Heart left ventricle (tissue), 16 donors: Measurements from ENCODE around the gene ASTN2. TPM values are rescaled to one million over a fixed set of nuclear protein-coding genes. Genes with fewer than 3 reads are reported as not detected.

Experiments used
- ATAC-seq, 4 donors: fragments of 200-7000 bp; cut with Tn5 transposase; one replicate each; pipeline ENCODE4 v1.9.1; 2020 to 2022; ENCODE audit warnings: moderate library complexity in 4 of 4, mild to moderate bottlenecking in 3 of 4, moderate number of reproducible peaks in 1 of 4
- DNase-seq, 5 donors: peaks; one replicate each; pipeline ENCODE4 v3.0.0-alpha.2; 2020
- H3K27ac ChIP-seq, 12 donors: fragments of 200-600 bp; sonication (generic) in 4 of 12; one replicate each; pipeline versions ENCODE4 v1.5.0 to v1.8.0; 2016 to 2022; ENCODE audit warnings: mild to moderate bottlenecking in 2 of 12
- H3K27me3 ChIP-seq, 9 donors: fragments of 200-600 bp; sonication (generic) in 2 of 9; one replicate each; pipeline versions ENCODE4 v1.5.1 to v1.8.0; 2016 to 2022; ENCODE audit warnings: mild to moderate bottlenecking in 3 of 9
- H3K36me3 ChIP-seq, 9 donors: fragments of 200-600 bp; sonication (generic) in 2 of 9; one replicate each; pipeline versions ENCODE4 v1.5.0 to v1.8.0; 2018 to 2022; ENCODE audit warnings: mild to moderate bottlenecking in 2 of 9
- H3K4me1 ChIP-seq, 12 donors: fragments of 200-600 bp; sonication (generic) in 4 of 12; one replicate each; pipeline versions ENCODE4 v1.5.0 to v1.8.0; 2016 to 2022; ENCODE audit warnings: mild to moderate bottlenecking in 3 of 12
- H3K4me3 ChIP-seq, 12 donors: fragments of 200-600 bp; sonication (generic) in 4 of 12; one replicate each; pipeline versions ENCODE4 v1.5.0 to v1.8.0; 2017 to 2022; ENCODE audit warnings: mild to moderate bottlenecking in 9 of 12, moderate library complexity in 4 of 12
- H3K9me3 ChIP-seq, 12 donors: fragments of 200-600 bp; sonication (generic) in 4 of 12; one replicate each; pipeline versions ENCODE4 v1.5.0 to v1.8.0; 2016 to 2022; ENCODE audit warnings: mild to moderate bottlenecking in 1 of 12
- CTCF ChIP-seq, 12 donors: fragments of 200-600 bp; sonication (generic) in 4 of 12; IDR thresholded peaks; one replicate each; pipeline versions ENCODE4 v1.5.0 to v1.8.0; 2018 to 2022; ENCODE audit warnings: antibody characterized with exemption in 12 of 12, mild to moderate bottlenecking in 5 of 12
- POLR2A ChIP-seq, 2 donors: fragments of 450-650 bp; IDR thresholded peaks; one replicate each; pipeline ENCODE4 v1.6.1; 2017; ENCODE audit warnings: antibody characterized with exemption in 2 of 2, mild to moderate bottlenecking in 2 of 2, moderate library complexity in 2 of 2
- WGBS, 4 donors: extraction: QIAGEN DNeasy Blood & Tissue Kit in 2 of 4; methylation state at CpG; one replicate each; pipeline versions ENCODE4 v1.1.5 to v1.1.7; 2013 to 2018; 5-methylcytosine and 5-hydroxymethylcytosine counted together
- intact Hi-C, 10 donors: fragments of 100-400 bp; cut with DNase I; formaldehyde crosslinking; loops; one replicate each; pipeline versions ENCODE4 v1.11.1 to v1.14.2; 2022
- polyA plus RNA-seq, 2 donors: library from polyadenylated mRNA; stranded (reverse); fragments of 200-250 nt; gene quantifications; one replicate each; pipeline ENCODE4 v1.2.3, GENCODE V29; 2013
- total RNA-seq, 9 donors: library from RNA; depleted of rRNA in 2 of 9; stranded (reverse); fragments of >200 nt in 2 of 9; fragmentation: NEBNext Ultra II Directional in 3 of 9; extraction: Animal tissue kit (Norgen Biotek cat#: 25700) in 3 of 9; gene quantifications; one replicate each; pipeline versions ENCODE4 v1.1.0 to v1.2.4, GENCODE V29; 2016 to 2023
- donor health status: ischemic (EF 13 %, LVEDD 7.1; RV severe dilation, severe dysfunction).
- donor health status: healthy with polysubstance abuse.
- donor health status: DM: no; HTN: yes; CAD: no.
- donor health status: DM: no; HTN: no; CAD: no.
- donor health status: ischemic (EF 25% LVEDD 6.9; RV normal size, moderate dysfunction).
- donor health status: ischemic (EF 25% LVEDD 5.7; RV mildly dilated, moderate dysfunction).
- donor health status: healthy.
- donor health status: DM: yes; HTN: yes; CAD: no.
- donor health status: ischemic (EF 35%, LVEDD 5.7; RV mildly dilated, moderate dysfunction).
- donor health status: nonischemic (EF 11% LVEDD 7.7; RV severe dilation, severe dysfunction).
- donor health status: DM: yes; HTN: yes; CAD: no.
- donor health status: PGD.
- donor health status: ischemic (EF 29% LVEDD 5.4; RV normal size, mild dysfunction).
- donor health status: nonischemic (EF 23%, LVEDD 6.1; RV moderate dilation, normal function).

The ASTN2 gene
- total and polyA plus RNA-seq, 11 donors: 2.5 to 6.0 (median 3.5) TPM

GRCh38 chr9:117282541-117282940, 132.3 kb downstream of the ASTN2 start:
- Histone ChIP-seq H3K4me3 (no peak overlapping the region), H3K9me3 (no peaks in the 10 kb centered on the region), H3K4me1 (no peaks in the 10 kb centered on the region), H3K36me3 (no peaks in the 10 kb centered on the region), H3K27me3 (no peaks in the 10 kb centered on the region), H3K27ac (no peak overlapping the region)
- 59 to 94% (median 81%) methylated on average over 2 of the region's 2 CpGs for WGBS, 4 donors
- ATAC-seq (no peak), DNase-seq (no peak)
- intact Hi-C loops: no loop called here
- TF ChIP-seq CTCF (IDR thresholded peaks at IDR 0.05) (no peak), POLR2A (IDR thresholded peaks at IDR 0.05) (no peak)

GRCh38 chr9:117278471-117279035, 136.3 kb downstream of the ASTN2 start:
- ATAC-seq (no peak), DNase-seq (no peak)
- H3K9me3 ChIP-seq: no peaks in the 10 kb centered on the region
- H3K36me3 ChIP-seq: no peaks in the 10 kb centered on the region
- H3K27ac ChIP-seq: no peak overlapping the region
- H3K27me3 ChIP-seq: no peaks in the 10 kb centered on the region
- WGBS, 4 donors: 60 to 65% (median 65%) methylated on average over 7 of the region's 7 CpGs
- no peak for TF ChIP-seq CTCF (IDR thresholded peaks at IDR 0.05)
- TF ChIP-seq POLR2A (IDR thresholded peaks at IDR 0.05): no peak
- intact Hi-C loops: no loop called here
- H3K4me1 ChIP-seq: no peaks in the 10 kb centered on the region
- H3K4me3 ChIP-seq: no peak overlapping the region

DNA sequence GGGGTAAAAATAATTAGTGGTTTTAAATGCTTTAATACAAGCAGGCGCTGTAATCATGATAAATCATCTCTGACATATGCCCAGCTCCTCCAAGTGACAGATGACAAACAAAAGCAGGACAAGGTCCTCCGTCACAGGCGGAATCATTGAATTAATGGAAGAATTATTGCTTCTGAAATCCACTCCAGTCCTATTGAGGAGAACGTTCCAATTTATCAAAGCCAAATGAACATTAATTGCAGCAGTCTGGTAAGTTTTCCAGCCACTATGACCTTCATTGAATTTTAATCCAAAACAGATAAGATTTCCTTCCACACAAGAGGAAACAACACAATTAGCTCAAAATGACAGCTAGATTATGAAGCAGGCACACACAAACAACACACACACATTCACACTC, 136.8 kb downstream of the ASTN2 start:
- Histone ChIP-seq H3K27me3 (no peaks in the 10 kb centered on the region), H3K27ac (no peak overlapping the region), H3K4me1 (no peaks in the 10 kb centered on the region), H3K9me3 (no peaks in the 10 kb centered on the region), H3K36me3 (no peaks in the 10 kb centered on the region), H3K4me3 (no peak overlapping the region)
- ATAC-seq (no peak), DNase-seq (no peak)
- 51 to 65% (median 60%) methylated on average over 4 of the region's 4 CpGs for WGBS, 4 donors
- no peak for TF ChIP-seq CTCF (IDR thresholded peaks at IDR 0.05)
- TF ChIP-seq POLR2A (IDR thresholded peaks at IDR 0.05): no peak
- intact Hi-C loops: no loop called here

- no peak for DNase-seq
- no peaks in the 10 kb centered on the region for H3K4me1 ChIP-seq
- no peak for TF ChIP-seq POLR2A (IDR thresholded peaks at IDR 0.05)
- TF ChIP-seq CTCF (IDR thresholded peaks at IDR 0.05): no peak
- H3K4me3 ChIP-seq: no peak overlapping the region
- WGBS, 4 donors: 51 to 55% (median 52%) methylated on average over 3 of the region's 3 CpGs
- peak in 2 of 4 donors; percentile 42 to 60 for ATAC-seq
- H3K27me3 ChIP-seq: no peaks in the 10 kb centered on the region
- no peaks in the 10 kb centered on the region for H3K36me3 ChIP-seq
- intact Hi-C loops: no loop called here
- no peak overlapping the region for H3K27ac ChIP-seq
- H3K9me3 ChIP-seq: no peaks in the 10 kb centered on the region
These were observed 138.4 kb downstream of the ASTN2 start for GRCh38 chr9:117276444-117276843.
